GM23338 (cell line): ENCODE data around the gene TM9SF4. TPM values are rescaled to one million over a fixed set of nuclear protein-coding genes. Genes with fewer than 3 reads are reported as not detected.

Experiments used
- ATAC-seq: fragments of 200-7000 bp; cut with Tn5 transposase; 3 replicates; pipeline ENCODE4 v1.9.1; 2020
- DNase-seq: peaks from one replicate; pipeline ENCODE4 v3.0.0-alpha.2; 2015; ENCODE audit warnings: low spot score
- H2AFZ ChIP-seq: fragments of 200-600 bp; sonication (generic); 2 replicates; pipeline ENCODE4 v1.8.0; 2016; ENCODE audit warnings: antibody characterized with exemption, mild to moderate bottlenecking, moderate library complexity
- H3F3A ChIP-seq: fragments of 200-600 bp; sonication (generic); replicated peaks from 2 replicates; pipeline ENCODE4 v1.8.0; 2017; ENCODE audit warnings: antibody characterized with exemption, mixed run types, low read depth
- H3K27ac ChIP-seq: fragments of 200-600 bp; sonication (generic); 2 replicates; pipeline ENCODE4 v1.6.1; 2016; ENCODE audit warnings: low read depth
- H3K27me3 ChIP-seq: fragments of 200-600 bp; sonication (generic); 2 replicates; pipeline ENCODE4 v1.8.0; 2016; ENCODE audit warnings: mild to moderate bottlenecking, mixed run types, moderate library complexity; ENCODE audit not compliant: insufficient read depth
- H3K36me3 ChIP-seq: fragments of 200-600 bp; sonication (generic); 2 replicates; pipeline ENCODE4 v1.8.0; 2016; ENCODE audit warnings: mild to moderate bottlenecking; ENCODE audit not compliant: insufficient read depth
- H3K4me1 ChIP-seq: fragments of 200-600 bp; sonication (generic); 2 replicates; pipeline ENCODE4 v1.8.0; 2016; ENCODE audit warnings: mild to moderate bottlenecking, moderate library complexity; ENCODE audit not compliant: insufficient read depth
- H3K4me2 ChIP-seq: fragments of 200-600 bp; sonication (generic); 2 replicates; pipeline ENCODE4 v1.7.1; 2017; ENCODE audit warnings: mixed run types
- H3K4me3 ChIP-seq: fragments of 200-600 bp; sonication (generic); 2 replicates; pipeline ENCODE4 v1.6.1; 2016; ENCODE audit warnings: mixed run types
- H3K79me2 ChIP-seq: fragments of 200-600 bp; sonication (generic); replicated peaks from 2 replicates; pipeline ENCODE4 v1.8.0; 2017; ENCODE audit warnings: mild to moderate bottlenecking; ENCODE audit not compliant: insufficient read depth
- H3K9me2 ChIP-seq: fragments of 200-600 bp; sonication (generic); 2 replicates; pipeline ENCODE4 v1.8.0; 2017; ENCODE audit not compliant: insufficient read depth
- H4K20me1 ChIP-seq: fragments of 200-600 bp; sonication (generic); replicated peaks from 2 replicates; pipeline ENCODE4 v1.8.0; 2017; ENCODE audit warnings: mild to moderate bottlenecking; ENCODE audit not compliant: insufficient read depth
- H3K27ac Mint-ChIP-seq: 2 replicates; pipeline ENCODE4 v1.8.0; 2020; ENCODE audit warnings: inconsistent platforms, mild to moderate bottlenecking, moderate library complexity, mixed read lengths
- H3K27me3 Mint-ChIP-seq: 3 replicates; pipeline ENCODE4 v1.8.0; 2022; ENCODE audit warnings: low read depth, mild to moderate bottlenecking, moderate library complexity, mixed read lengths, inconsistent platforms; ENCODE audit not compliant: insufficient read depth, poor library complexity
- H3K36me3 Mint-ChIP-seq: 3 replicates; pipeline ENCODE4 v1.8.0; 2021; ENCODE audit warnings: low read depth, mild to moderate bottlenecking, inconsistent platforms, moderate library complexity, mixed read lengths
- H3K4me1 Mint-ChIP-seq: 3 replicates; pipeline ENCODE4 v1.8.0; 2020; ENCODE audit warnings: mild to moderate bottlenecking, inconsistent platforms, mixed read lengths
- H3K4me3 Mint-ChIP-seq: 3 replicates; pipeline ENCODE4 v1.8.0; 2021; ENCODE audit warnings: moderate library complexity, mild to moderate bottlenecking, inconsistent platforms, mixed read lengths
- H3K9me3 Mint-ChIP-seq: 3 replicates; pipeline ENCODE4 v1.8.0; 2020; ENCODE audit warnings: moderate library complexity, mild to moderate bottlenecking, inconsistent platforms, mixed read lengths
- CREB1 ChIP-seq: fragments of 250-450 bp; sonication (Bioruptor Pico); IDR thresholded peaks from 2 replicates; pipeline ENCODE4 v1.5.0; 2020; ENCODE audit warnings: low read depth, mild to moderate bottlenecking, moderate library complexity
- EZH2 ChIP-seq: fragments of 200-600 bp; sonication (generic); IDR thresholded peaks from one replicate; pipeline ENCODE4 v1.8.0; 2017; ENCODE audit warnings: antibody characterized with exemption, mild to moderate bottlenecking, low read depth; ENCODE audit not compliant: unreplicated experiment
- NANOG ChIP-seq: IDR thresholded peaks from 2 replicates; pipeline ENCODE4 v1.6.1; 2016; ENCODE audit warnings: antibody characterized with exemption, borderline replicate concordance
- POLR2AphosphoS5 ChIP-seq: IDR thresholded peaks from 2 replicates; pipeline ENCODE4 v1.6.1; 2016; ENCODE audit warnings: antibody characterized with exemption, low read depth
- STAT1 ChIP-seq: IDR thresholded peaks from one replicate; pipeline ENCODE4 v1.6.1; 2016; ENCODE audit warnings: antibody characterized with exemption; ENCODE audit not compliant: unreplicated experiment
- ZNF114 ChIP-seq: fragments of 250-450 bp; sonication (Bioruptor Pico); IDR thresholded peaks from 2 replicates; pipeline ENCODE4 v1.5.0; 2020; ENCODE audit warnings: mild to moderate bottlenecking, moderate library complexity
- ZNF331 ChIP-seq: fragments of 250-450 bp; sonication (Bioruptor Pico); IDR thresholded peaks from 2 replicates; pipeline ENCODE4 v1.5.0; 2020; ENCODE audit warnings: low read depth, mild to moderate bottlenecking, moderate library complexity
- polyA plus RNA-seq: library from polyadenylated mRNA; unstranded; fragments of >200 nt; fragmentation: Nextera tagmentation; extraction: Ambion mirVana; gene quantifications from 2 replicates; pipeline ENCODE4 v1.2.1, GENCODE V29; 2016
- total RNA-seq: library from RNA; depleted of rRNA; stranded (reverse); fragments of >200 nt; shearing (Covaris generic); gene quantifications from 2 replicates; pipeline ENCODE4 v1.2.3, GENCODE V29; 2014
- TF ChIP-seq, protein P1 (sequence below): fragments of 250-450 bp; sonication (Bioruptor Pico); IDR thresholded peaks from 2 replicates; pipeline ENCODE4 v1.5.0; 2020; ENCODE audit warnings: mild to moderate bottlenecking, moderate library complexity
- TF ChIP-seq, protein P2 (sequence below): IDR thresholded peaks from one replicate; pipeline ENCODE4 v1.6.1; 2018; ENCODE audit warnings: antibody characterized with exemption; ENCODE audit not compliant: unreplicated experiment
- TF ChIP-seq, protein P3 (sequence below): IDR thresholded peaks from 2 replicates; pipeline ENCODE4 v1.6.1; 2016; ENCODE audit warnings: antibody characterized with exemption
- TF ChIP-seq, protein P4 (sequence below), 2 experiments: fragments of 200-600 bp in 1 of 2; sonication (generic) in 1 of 2; conservative IDR thresholded peaks; 2 replicates each; pipeline versions ENCODE4 v1.5.1 to v1.6.1; 2016 to 2017; ENCODE audit warnings: antibody characterized with exemption in 2 of 2, low read depth in 2 of 2, mild to moderate bottlenecking in 2 of 2, moderate library complexity in 1 of 2

TM9SF4 gene
- total and polyA plus RNA-seq, 2 experiments from 2014 or later: 20.4 to 52.6 TPM

DNA sequence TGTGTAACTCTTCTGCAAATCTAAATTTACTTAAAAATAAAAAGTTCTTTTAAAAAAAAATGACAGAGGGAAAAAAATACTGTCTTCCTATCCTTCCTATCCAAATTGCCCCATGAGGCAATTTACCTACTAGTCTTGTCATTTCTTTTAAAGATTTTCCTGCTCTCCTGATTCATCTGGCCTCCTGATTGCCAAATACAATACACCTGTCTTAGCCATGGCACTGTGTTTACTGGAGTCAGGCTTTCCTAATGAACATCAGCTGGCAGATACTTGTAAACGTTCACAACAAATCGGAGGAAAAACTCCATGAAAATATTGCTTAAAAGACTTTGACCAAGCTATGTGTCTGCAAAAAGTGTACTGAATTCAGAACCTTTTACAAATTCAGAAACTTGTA is 21.5 kb downstream of the TM9SF4 start (continued):
- TF ChIP-seq, protein P1, sequence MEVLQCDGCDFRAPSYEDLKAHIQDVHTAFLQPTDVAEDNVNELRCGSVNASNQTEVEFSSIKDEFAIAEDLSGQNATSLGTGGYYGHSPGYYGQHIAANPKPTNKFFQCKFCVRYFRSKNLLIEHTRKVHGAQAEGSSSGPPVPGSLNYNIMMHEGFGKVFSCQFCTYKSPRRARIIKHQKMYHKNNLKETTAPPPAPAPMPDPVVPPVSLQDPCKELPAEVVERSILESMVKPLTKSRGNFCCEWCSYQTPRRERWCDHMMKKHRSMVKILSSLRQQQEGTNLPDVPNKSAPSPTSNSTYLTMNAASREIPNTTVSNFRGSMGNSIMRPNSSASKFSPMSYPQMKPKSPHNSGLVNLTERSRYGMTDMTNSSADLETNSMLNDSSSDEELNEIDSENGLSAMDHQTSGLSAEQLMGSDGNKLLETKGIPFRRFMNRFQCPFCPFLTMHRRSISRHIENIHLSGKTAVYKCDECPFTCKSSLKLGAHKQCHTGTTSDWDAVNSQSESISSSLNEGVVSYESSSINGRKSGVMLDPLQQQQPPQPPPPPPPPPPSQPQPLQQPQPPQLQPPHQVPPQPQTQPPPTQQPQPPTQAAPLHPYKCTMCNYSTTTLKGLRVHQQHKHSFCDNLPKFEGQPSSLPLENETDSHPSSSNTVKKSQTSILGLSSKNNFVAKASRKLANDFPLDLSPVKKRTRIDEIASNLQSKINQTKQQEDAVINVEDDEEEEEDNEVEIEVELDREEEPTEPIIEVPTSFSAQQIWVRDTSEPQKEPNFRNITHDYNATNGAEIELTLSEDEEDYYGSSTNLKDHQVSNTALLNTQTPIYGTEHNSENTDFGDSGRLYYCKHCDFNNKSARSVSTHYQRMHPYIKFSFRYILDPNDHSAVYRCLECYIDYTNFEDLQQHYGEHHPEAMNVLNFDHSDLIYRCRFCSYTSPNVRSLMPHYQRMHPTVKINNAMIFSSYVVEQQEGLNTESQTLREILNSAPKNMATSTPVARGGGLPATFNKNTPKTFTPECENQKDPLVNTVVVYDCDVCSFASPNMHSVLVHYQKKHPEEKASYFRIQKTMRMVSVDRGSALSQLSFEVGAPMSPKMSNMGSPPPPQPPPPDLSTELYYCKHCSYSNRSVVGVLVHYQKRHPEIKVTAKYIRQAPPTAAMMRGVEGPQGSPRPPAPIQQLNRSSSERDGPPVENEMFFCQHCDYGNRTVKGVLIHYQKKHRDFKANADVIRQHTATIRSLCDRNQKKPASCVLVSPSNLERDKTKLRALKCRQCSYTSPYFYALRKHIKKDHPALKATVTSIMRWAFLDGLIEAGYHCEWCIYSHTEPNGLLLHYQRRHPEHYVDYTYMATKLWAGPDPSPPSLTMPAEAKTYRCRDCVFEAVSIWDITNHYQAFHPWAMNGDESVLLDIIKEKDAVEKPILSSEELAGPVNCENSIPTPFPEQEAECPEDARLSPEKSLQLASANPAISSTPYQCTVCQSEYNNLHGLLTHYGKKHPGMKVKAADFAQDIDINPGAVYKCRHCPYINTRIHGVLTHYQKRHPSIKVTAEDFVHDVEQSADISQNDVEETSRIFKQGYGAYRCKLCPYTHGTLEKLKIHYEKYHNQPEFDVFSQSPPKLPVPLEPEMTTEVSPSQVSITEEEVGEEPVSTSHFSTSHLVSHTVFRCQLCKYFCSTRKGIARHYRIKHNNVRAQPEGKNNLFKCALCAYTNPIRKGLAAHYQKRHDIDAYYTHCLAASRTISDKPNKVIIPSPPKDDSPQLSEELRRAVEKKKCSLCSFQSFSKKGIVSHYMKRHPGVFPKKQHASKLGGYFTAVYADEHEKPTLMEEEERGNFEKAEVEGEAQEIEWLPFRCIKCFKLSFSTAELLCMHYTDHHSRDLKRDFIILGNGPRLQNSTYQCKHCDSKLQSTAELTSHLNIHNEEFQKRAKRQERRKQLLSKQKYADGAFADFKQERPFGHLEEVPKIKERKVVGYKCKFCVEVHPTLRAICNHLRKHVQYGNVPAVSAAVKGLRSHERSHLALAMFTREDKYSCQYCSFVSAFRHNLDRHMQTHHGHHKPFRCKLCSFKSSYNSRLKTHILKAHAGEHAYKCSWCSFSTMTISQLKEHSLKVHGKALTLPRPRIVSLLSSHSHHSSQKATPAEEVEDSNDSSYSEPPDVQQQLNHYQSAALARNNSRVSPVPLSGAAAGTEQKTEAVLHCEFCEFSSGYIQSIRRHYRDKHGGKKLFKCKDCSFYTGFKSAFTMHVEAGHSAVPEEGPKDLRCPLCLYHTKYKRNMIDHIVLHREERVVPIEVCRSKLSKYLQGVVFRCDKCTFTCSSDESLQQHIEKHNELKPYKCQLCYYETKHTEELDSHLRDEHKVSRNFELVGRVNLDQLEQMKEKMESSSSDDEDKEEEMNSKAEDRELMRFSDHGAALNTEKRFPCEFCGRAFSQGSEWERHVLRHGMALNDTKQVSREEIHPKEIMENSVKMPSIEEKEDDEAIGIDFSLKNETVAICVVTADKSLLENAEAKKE (CRISPR knock-in tag): no peak

DNA sequence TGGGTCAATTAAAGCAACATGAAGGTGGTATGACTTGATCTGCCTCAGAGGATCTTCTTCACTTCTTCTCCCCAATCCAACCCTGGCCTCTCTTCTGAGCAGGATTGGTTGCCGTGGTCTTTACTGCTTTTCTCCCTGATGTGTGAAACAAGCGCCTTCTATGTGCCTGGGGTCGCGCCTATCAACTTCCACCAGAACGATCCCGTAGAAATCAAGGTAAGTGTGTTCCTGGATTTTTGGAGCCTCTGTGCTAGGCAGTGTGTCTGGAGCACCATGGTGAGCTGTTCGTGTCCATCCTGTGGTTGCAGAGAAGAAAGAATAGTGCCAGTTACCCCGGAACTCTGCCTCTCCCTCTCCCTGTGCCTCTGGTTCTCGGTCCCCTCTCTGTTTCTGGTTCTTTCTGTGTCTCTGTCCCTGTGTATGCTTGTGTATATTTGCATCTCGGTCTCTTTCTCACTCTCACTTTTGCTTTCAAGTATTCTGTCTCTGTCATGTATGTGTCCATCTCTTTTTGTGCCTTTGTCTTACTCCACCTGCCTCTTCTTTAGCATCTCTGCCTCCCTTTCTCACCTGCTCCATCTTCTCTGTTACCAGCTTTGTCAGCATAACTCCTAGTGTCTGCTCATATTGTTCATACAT is 23.5 kb downstream of the TM9SF4 start:
- Histone ChIP-seq H3K4me3 (no peak overlapping the region), H3K4me2 (no peak overlapping the region), H3K79me2 (peaks cover 50% of the 10 kb centered on the region), H3F3A (no peaks in the 10 kb centered on the region), H3K9me2 (no peaks in the 10 kb centered on the region), H3K27ac (no peak overlapping the region), H3K27me3 (no peaks in the 10 kb centered on the region), H4K20me1 (peaks cover 57% of the 10 kb centered on the region), H3K4me1 (no peaks in the 10 kb centered on the region), H3K36me3 (peaks cover 14% of the 10 kb centered on the region), H2AFZ (no peak overlapping the region)
- Mint-ChIP-seq H3K4me1 (peaks cover 9% of the 10 kb centered on the region; the same call in 2 of the 3 replicates), H3K9me3 (no peaks in the 10 kb centered on the region), H3K27ac (no peak overlapping the region), H3K36me3 (peaks cover 16% of the 10 kb centered on the region), H3K27me3 (peaks cover 2% of the 10 kb centered on the region), H3K4me3 (no peak overlapping the region)
- DNase-seq (no peak), ATAC-seq (no peak)
- TF ChIP-seq ZNF114 (CRISPR knock-in tag) (no peak), NANOG (no peak), POLR2AphosphoS5 (no peak), CREB1 (CRISPR knock-in tag) (no peak), STAT1 (no peak), ZNF331 (CRISPR knock-in tag) (no peak), EZH2 (no peak)
- TF ChIP-seq, protein P2, sequence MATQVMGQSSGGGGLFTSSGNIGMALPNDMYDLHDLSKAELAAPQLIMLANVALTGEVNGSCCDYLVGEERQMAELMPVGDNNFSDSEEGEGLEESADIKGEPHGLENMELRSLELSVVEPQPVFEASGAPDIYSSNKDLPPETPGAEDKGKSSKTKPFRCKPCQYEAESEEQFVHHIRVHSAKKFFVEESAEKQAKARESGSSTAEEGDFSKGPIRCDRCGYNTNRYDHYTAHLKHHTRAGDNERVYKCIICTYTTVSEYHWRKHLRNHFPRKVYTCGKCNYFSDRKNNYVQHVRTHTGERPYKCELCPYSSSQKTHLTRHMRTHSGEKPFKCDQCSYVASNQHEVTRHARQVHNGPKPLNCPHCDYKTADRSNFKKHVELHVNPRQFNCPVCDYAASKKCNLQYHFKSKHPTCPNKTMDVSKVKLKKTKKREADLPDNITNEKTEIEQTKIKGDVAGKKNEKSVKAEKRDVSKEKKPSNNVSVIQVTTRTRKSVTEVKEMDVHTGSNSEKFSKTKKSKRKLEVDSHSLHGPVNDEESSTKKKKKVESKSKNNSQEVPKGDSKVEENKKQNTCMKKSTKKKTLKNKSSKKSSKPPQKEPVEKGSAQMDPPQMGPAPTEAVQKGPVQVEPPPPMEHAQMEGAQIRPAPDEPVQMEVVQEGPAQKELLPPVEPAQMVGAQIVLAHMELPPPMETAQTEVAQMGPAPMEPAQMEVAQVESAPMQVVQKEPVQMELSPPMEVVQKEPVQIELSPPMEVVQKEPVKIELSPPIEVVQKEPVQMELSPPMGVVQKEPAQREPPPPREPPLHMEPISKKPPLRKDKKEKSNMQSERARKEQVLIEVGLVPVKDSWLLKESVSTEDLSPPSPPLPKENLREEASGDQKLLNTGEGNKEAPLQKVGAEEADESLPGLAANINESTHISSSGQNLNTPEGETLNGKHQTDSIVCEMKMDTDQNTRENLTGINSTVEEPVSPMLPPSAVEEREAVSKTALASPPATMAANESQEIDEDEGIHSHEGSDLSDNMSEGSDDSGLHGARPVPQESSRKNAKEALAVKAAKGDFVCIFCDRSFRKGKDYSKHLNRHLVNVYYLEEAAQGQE: no peak
- TF ChIP-seq, protein P3, sequence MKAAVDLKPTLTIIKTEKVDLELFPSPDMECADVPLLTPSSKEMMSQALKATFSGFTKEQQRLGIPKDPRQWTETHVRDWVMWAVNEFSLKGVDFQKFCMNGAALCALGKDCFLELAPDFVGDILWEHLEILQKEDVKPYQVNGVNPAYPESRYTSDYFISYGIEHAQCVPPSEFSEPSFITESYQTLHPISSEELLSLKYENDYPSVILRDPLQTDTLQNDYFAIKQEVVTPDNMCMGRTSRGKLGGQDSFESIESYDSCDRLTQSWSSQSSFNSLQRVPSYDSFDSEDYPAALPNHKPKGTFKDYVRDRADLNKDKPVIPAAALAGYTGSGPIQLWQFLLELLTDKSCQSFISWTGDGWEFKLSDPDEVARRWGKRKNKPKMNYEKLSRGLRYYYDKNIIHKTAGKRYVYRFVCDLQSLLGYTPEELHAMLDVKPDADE: no peak
- TF ChIP-seq, protein P4, sequence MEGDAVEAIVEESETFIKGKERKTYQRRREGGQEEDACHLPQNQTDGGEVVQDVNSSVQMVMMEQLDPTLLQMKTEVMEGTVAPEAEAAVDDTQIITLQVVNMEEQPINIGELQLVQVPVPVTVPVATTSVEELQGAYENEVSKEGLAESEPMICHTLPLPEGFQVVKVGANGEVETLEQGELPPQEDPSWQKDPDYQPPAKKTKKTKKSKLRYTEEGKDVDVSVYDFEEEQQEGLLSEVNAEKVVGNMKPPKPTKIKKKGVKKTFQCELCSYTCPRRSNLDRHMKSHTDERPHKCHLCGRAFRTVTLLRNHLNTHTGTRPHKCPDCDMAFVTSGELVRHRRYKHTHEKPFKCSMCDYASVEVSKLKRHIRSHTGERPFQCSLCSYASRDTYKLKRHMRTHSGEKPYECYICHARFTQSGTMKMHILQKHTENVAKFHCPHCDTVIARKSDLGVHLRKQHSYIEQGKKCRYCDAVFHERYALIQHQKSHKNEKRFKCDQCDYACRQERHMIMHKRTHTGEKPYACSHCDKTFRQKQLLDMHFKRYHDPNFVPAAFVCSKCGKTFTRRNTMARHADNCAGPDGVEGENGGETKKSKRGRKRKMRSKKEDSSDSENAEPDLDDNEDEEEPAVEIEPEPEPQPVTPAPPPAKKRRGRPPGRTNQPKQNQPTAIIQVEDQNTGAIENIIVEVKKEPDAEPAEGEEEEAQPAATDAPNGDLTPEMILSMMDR (conservative IDR thresholded peaks at IDR 0.05; ENCODE audit: low read depth in 2 of 2): no peak
